NB4 (cell line): ENCODE results near the gene GNB1.

Experiments
- DNase-seq: peaks from one replicate; pipeline ENCODE4 v3.0.0; 2010; ENCODE audit warnings: low read depth
- H3K4me3 ChIP-seq: one replicate; pipeline ENCODE4 v1.5.1; 2011; ENCODE audit warnings: mild to moderate bottlenecking, low read depth, low read length, moderate library complexity
- MAX ChIP-seq: IDR thresholded peaks from 2 replicates; pipeline ENCODE4 v1.6.1; 2011; ENCODE audit warnings: low read depth, low read length
- MYC ChIP-seq: IDR thresholded peaks from 2 replicates; pipeline ENCODE4 v1.6.1; 2011; ENCODE audit warnings: low read depth, low read length
- POLR2A ChIP-seq: IDR thresholded peaks from 2 replicates; pipeline ENCODE4 v1.6.1; 2011; ENCODE audit warnings: mild to moderate bottlenecking; ENCODE audit not compliant: insufficient read length; ENCODE audit errors: extremely low read depth
- TF ChIP-seq, protein P1 (sequence below): IDR thresholded peaks from one replicate; pipeline ENCODE4 v1.5.1; 2012; ENCODE audit warnings: low read depth, low read length

The GNB1 gene

GRCh38 chr1:1893291-1893985 lies 2.6 kb upstream of the GNB1 start:
- no peak overlapping the region for H3K4me3 ChIP-seq
- DNase-seq: no peak
- no peak for TF ChIP-seq MAX
- TF ChIP-seq MYC: no peak
- TF ChIP-seq, protein P1, sequence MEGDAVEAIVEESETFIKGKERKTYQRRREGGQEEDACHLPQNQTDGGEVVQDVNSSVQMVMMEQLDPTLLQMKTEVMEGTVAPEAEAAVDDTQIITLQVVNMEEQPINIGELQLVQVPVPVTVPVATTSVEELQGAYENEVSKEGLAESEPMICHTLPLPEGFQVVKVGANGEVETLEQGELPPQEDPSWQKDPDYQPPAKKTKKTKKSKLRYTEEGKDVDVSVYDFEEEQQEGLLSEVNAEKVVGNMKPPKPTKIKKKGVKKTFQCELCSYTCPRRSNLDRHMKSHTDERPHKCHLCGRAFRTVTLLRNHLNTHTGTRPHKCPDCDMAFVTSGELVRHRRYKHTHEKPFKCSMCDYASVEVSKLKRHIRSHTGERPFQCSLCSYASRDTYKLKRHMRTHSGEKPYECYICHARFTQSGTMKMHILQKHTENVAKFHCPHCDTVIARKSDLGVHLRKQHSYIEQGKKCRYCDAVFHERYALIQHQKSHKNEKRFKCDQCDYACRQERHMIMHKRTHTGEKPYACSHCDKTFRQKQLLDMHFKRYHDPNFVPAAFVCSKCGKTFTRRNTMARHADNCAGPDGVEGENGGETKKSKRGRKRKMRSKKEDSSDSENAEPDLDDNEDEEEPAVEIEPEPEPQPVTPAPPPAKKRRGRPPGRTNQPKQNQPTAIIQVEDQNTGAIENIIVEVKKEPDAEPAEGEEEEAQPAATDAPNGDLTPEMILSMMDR: no peak
- TF ChIP-seq POLR2A: no peak

- TF ChIP-seq POLR2A: no peak
- TF ChIP-seq, protein P1: no peak
- no peak for TF ChIP-seq MAX
- no peak for TF ChIP-seq MYC
- H3K4me3 ChIP-seq: no peak overlapping the region
These were observed 1.9 kb upstream of the GNB1 start for GRCh38 chr1:1892763-1893120.

GRCh38 chr1:1892079-1892762 lies 1.3 kb upstream of the GNB1 start:
- H3K4me3 ChIP-seq: peak overlapping the region; percentile 55
- TF ChIP-seq, protein P1: no peak
- no peak for TF ChIP-seq MAX
- no peak for TF ChIP-seq MYC
- no peak for TF ChIP-seq POLR2A
- DNase-seq: no peak

More at GRCh38 chr1:1892763-1893120, 1.9 kb upstream of the GNB1 start:
- no peak for DNase-seq

DNA sequence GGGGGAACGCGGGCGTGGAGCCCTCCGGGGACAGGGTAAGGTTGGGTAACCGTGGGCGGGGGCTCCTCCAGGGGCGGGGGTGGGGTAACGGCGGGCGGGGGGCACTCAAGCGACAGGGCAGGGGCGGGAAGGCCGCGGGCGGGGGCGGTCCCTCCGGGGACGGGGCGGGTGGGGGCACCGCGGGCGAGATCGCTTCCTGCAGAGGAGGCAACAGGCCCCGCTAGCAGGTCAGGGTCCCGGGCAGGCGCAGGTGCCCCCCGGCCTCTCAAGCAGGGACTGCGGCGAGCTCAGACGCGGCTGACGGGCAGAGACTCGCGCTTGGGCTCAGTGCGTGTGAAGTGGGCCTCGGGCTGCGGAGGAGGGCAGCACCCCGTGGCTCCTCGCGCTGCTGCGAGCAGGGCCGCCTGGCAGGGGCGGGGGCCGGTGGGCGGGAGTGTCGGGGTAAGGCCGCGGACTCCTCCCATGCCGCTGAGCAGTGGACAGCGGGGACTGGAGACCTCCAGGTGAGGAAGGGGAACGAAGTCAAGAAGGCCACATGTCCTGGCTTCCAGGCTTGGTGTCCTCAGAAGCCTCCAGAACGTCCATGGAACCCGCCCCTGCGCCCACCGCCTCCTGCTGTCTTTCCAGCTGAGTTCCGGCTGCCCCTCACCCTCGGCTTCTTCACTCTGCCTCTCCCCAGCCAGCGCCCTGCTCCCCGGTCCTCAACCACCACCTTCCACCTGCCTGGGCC lies 627 bp upstream of the GNB1 start:
- peak; percentile 81 for DNase-seq
- no peak for TF ChIP-seq MYC
- peak; percentile 27 for TF ChIP-seq POLR2A
- TF ChIP-seq MAX: no peak; the same call in 1 of the 2 replicates
- TF ChIP-seq, protein P1: no peak
- H3K4me3 ChIP-seq: peak overlapping the region; percentile 55

DNA sequence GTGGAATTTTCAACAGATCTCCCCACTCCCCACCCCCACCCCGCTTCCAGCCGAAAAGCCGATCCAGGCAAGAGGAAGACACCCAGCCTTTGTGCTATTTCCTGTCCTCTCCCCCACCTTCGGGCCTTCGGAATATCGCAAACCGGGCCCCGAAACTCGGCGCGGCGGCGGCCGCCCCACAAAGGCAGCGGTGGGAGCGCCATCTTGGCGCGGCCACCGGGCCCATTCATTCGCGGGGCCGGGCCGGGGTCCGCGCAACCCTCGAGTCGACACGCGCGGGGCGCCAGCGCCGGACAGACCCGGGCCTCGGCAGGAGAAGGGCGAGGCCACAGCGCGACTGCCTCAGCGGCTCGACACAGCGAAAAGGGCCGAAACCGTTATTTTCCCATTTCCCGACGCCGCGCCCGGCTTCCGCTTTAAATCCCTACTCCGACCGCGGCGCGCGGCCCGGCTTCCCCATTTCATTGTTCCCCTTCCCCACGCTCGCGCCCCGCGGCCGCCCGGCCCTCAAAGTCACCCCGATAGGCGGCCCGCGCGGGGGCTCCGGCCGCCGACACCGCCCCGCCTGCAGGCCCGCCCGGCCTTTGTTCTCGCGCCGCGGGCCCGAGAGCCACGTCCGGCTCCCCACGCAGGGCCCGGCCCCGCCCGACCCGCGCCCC lies 911 bp downstream of the GNB1 start:
- DNase-seq: peak; percentile 77
- peak overlapping the region; percentile 70 for H3K4me3 ChIP-seq
- no peak for TF ChIP-seq MAX
- TF ChIP-seq MYC: no peak
- TF ChIP-seq POLR2A: no peak
- TF ChIP-seq, protein P1: no peak
